ENCODE data around the gene QRFP.

GRCh38 chr9:130942084-130942483 is 45.5 kb upstream of the QRFP start:
- TF ChIP-seq CTCF (IDR thresholded peaks at IDR 0.05) (no peak), POLR2A (IDR thresholded peaks at IDR 0.05) (no peak)
